CD4-positive, alpha-beta T cell treated with Interleukin-21 for 1 hour (primary cell): ENCODE measurements around the gene GALNT12.

Experiments
- DNase-seq: peaks from one replicate; pipeline ENCODE4 v3.0.0-alpha.2; 2020

The GALNT12 gene

GRCh38 chr9:98834386-98834785 lies 26.9 kb downstream of the GALNT12 start:
- no peak for DNase-seq

GRCh38 chr9:98836206-98836605 lies 28.7 kb downstream of the GALNT12 start:
- DNase-seq, result no peak

GRCh38 chr9:98837516-98837915 lies 30.0 kb downstream of the GALNT12 start:
- no peak for DNase-seq

- DNase-seq, result no peak
Observed at GRCh38 chr9:98838155-98838867, 30.8 kb downstream of the GALNT12 start.

- no peak for DNase-seq
Observed at GRCh38 chr9:98838868-98839565, 31.5 kb downstream of the GALNT12 start.

- no peak for DNase-seq
Observed at GRCh38 chr9:98839724-98840123, 32.3 kb downstream of the GALNT12 start.

GRCh38 chr9:98842510-98842909 lies 35.0 kb downstream of the GALNT12 start:
- no peak for DNase-seq

GRCh38 chr9:98846081-98846480 lies 38.6 kb downstream of the GALNT12 start:
- DNase-seq, result no peak

GRCh38 chr9:98846879-98847278 lies 39.4 kb downstream of the GALNT12 start:
- no peak for DNase-seq

- DNase-seq, result peak; percentile 63
Observed at GRCh38 chr9:98848450-98849149, 41.1 kb downstream of the GALNT12 start.

GRCh38 chr9:98849563-98849962 lies 42.1 kb downstream of the GALNT12 start:
- no peak for DNase-seq

- DNase-seq, result no peak
Observed at GRCh38 chr9:98850851-98851729, 43.6 kb downstream of the GALNT12 start.

GRCh38 chr9:98851730-98852459 lies 44.4 kb downstream of the GALNT12 start:
- DNase-seq, result no peak

GRCh38 chr9:98852460-98852734 lies 44.9 kb downstream of the GALNT12 start:
- DNase-seq, result no peak

GRCh38 chr9:98852961-98853360 lies 45.5 kb downstream of the GALNT12 start:
- DNase-seq, result no peak

GRCh38 chr9:98854266-98854665 lies 46.8 kb downstream of the GALNT12 start:
- no peak for DNase-seq

GRCh38 chr9:98855592-98855991 lies 48.1 kb downstream of the GALNT12 start:
- no peak for DNase-seq

- DNase-seq, result no peak
Observed at GRCh38 chr9:98856982-98857381, 49.5 kb downstream of the GALNT12 start.

GRCh38 chr9:98859941-98860340 lies 52.5 kb downstream of the GALNT12 start:
- no peak for DNase-seq

- DNase-seq, result no peak
Observed at GRCh38 chr9:98860871-98861293, 53.4 kb downstream of the GALNT12 start.

GRCh38 chr9:98861781-98862504 lies 54.5 kb downstream of the GALNT12 start:
- DNase-seq, result no peak

GRCh38 chr9:98862936-98863335 lies 55.5 kb downstream of the GALNT12 start:
- no peak for DNase-seq
